ENCODE data around the gene BCAS4. TPM values are rescaled to one million over a fixed set of nuclear protein-coding genes. Genes with fewer than 3 reads are reported as not detected.

BCAS4 gene
- total RNA-seq, 3 donors from 2014 or later (not counting 1 experiment from before 2014, with no cell fraction given): 7.7 to 13.5 (median 10.5) TPM

GRCh38 chr20:50874758-50875665 is 80.2 kb downstream of the BCAS4 start:
- Mint-ChIP-seq H3K27ac (no peak overlapping the region), H3K36me3 (no peaks in the 10 kb centered on the region), H3K9me3 (no peaks in the 10 kb centered on the region), H3K4me3 (no peak overlapping the region), H3K27me3 (ENCODE audit: low read depth in 2 of 2) (no peaks in the 10 kb centered on the region), H3K4me1 (peaks cover 0 to 5% of the 10 kb centered on the region in 2 donors)
- no peak for ATAC-seq
- DNase-seq: no peak
- H3K27me3 ChIP-seq (ENCODE audit: control insufficient read depth, insufficient read depth, low read length): no peaks in the 10 kb centered on the region
- peaks cover 4% of the 10 kb centered on the region for H3K36me3 ChIP-seq (ENCODE audit: control insufficient read depth, insufficient read depth, low read length)
- intact Hi-C loops (cut with micrococcal nuclease): no loop called here
- H3K27ac ChIP-seq (ENCODE audit: low read length): no peak overlapping the region
- H3K4me3 ChIP-seq (ENCODE audit: low read length): no peak overlapping the region
- H3K9me3 ChIP-seq (ENCODE audit: control insufficient read depth, insufficient read depth, low read length): no peaks in the 10 kb centered on the region
- 90% methylated on average over 23 of the region's 28 CpGs for WGBS (ENCODE audit: insufficient coverage)
- TF ChIP-seq CTCF (IDR thresholded peaks at IDR 0.05): no peak
- H3K4me1 ChIP-seq (ENCODE audit: control insufficient read depth, insufficient read depth, low read length): no peaks in the 10 kb centered on the region

GRCh38 chr20:50876063-50876685 is 81.3 kb downstream of the BCAS4 start:
- Mint-ChIP-seq H3K4me3 (no peak overlapping the region), H3K36me3 (no peaks in the 10 kb centered on the region), H3K27ac (no peak overlapping the region), H3K9me3 (no peaks in the 10 kb centered on the region), H3K4me1 (peaks cover 0 to 5% of the 10 kb centered on the region in 2 donors), H3K27me3 (ENCODE audit: low read depth in 2 of 2) (no peaks in the 10 kb centered on the region)
- Histone ChIP-seq H3K27ac (ENCODE audit: low read length) (no peak overlapping the region), H3K4me3 (ENCODE audit: low read length) (no peak overlapping the region), H3K27me3 (ENCODE audit: control insufficient read depth, insufficient read depth, low read length) (no peaks in the 10 kb centered on the region), H3K4me1 (ENCODE audit: control insufficient read depth, insufficient read depth, low read length) (no peaks in the 10 kb centered on the region), H3K36me3 (ENCODE audit: control insufficient read depth, insufficient read depth, low read length) (peaks cover 4% of the 10 kb centered on the region), H3K9me3 (ENCODE audit: control insufficient read depth, insufficient read depth, low read length) (no peaks in the 10 kb centered on the region)
- DNase-seq (no peak), ATAC-seq (no peak)
- TF ChIP-seq CTCF (IDR thresholded peaks at IDR 0.05): no peak
- intact Hi-C loops (cut with micrococcal nuclease): no loop called here
- 97% methylated on average over 18 of the region's 19 CpGs for WGBS (ENCODE audit: insufficient coverage)

GRCh38 chr20:50876816-50877215 is 82.0 kb downstream of the BCAS4 start:
- no peaks in the 10 kb centered on the region for H3K9me3 Mint-ChIP-seq
- H3K4me1 ChIP-seq (ENCODE audit: control insufficient read depth, insufficient read depth, low read length): no peaks in the 10 kb centered on the region
- TF ChIP-seq CTCF (IDR thresholded peaks at IDR 0.05): no peak
- H3K36me3 ChIP-seq (ENCODE audit: control insufficient read depth, insufficient read depth, low read length): peaks cover 4% of the 10 kb centered on the region
- no peaks in the 10 kb centered on the region for H3K4me1 Mint-ChIP-seq
- no peaks in the 10 kb centered on the region for H3K9me3 ChIP-seq (ENCODE audit: control insufficient read depth, insufficient read depth, low read length)
- DNase-seq: no peak
- no peaks in the 10 kb centered on the region for H3K27me3 ChIP-seq (ENCODE audit: control insufficient read depth, insufficient read depth, low read length)
- H3K4me3 Mint-ChIP-seq: no peak overlapping the region
- intact Hi-C loops (cut with micrococcal nuclease): no loop called here
- H3K4me3 ChIP-seq (ENCODE audit: low read length): no peak overlapping the region
- H3K27ac Mint-ChIP-seq: no peak overlapping the region
- no peak for ATAC-seq
- no peaks in the 10 kb centered on the region for H3K36me3 Mint-ChIP-seq
- H3K27ac ChIP-seq (ENCODE audit: low read length): no peak overlapping the region
- 88% methylated on average over 7 of the region's 7 CpGs for WGBS (ENCODE audit: insufficient coverage)
- no peaks in the 10 kb centered on the region for H3K27me3 Mint-ChIP-seq (ENCODE audit: low read depth in 2 of 2)

All from natural killer cell (primary cell).